Measurements from ENCODE around the gene PEX16. TPM values are rescaled to one million over a fixed set of nuclear protein-coding genes. Genes with fewer than 3 reads are reported as not detected.
"Not testable (repeated sequence)": the region's sequence is repeated elsewhere in the genome, so short reads cannot be mapped to it uniquely, and the experiment has no call there.

PEX16 gene
- total and polyA plus RNA-seq, 8 donors = 10.0 to 23.4 (median 14.0) TPM

DNA sequence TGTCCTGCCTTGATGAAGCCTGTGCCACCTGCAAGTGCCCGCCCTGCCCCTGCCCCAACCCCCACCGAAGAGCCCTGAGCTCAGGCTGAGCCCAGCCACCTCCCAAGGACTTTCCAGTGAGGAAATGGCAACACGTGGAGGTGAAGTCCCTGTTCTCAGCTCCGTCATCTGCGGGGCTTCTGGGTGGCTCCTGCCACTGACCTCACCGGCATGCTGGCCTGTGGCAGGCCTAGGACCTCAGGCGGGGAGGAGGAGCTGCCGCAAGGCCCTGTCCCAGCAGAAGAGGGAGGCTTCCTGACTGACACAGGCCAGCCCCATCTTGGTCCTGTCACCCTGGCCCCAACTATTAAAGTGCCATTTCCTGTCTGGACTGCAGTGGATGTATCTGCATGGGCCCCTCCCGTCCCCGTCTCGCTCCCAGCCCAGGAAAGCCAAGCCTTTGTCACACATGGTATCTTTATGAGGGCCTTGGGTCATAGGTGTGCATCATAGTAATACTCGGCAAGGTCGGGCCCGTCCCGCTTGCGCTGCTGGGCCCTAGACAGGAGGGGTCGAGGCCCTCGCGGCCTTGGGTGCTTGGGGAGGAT, 11.5 kb downstream of the PEX16 start:
- no peak overlapping the region for H3K4me3 ChIP-seq
- no peaks in the 10 kb centered on the region for H3K9me3 ChIP-seq
- H3K36me3 ChIP-seq = peaks cover 0 to 26% of the 10 kb centered on the region in 2 donors
- no peak overlapping the region for H3K27ac ChIP-seq
- intact Hi-C loops (cut with DNase I) = no loop called here
- peaks cover 0 to 8% of the 10 kb centered on the region in 2 donors for H3K27me3 ChIP-seq
- ATAC-seq = no peak
- TF ChIP-seq, protein P1, sequence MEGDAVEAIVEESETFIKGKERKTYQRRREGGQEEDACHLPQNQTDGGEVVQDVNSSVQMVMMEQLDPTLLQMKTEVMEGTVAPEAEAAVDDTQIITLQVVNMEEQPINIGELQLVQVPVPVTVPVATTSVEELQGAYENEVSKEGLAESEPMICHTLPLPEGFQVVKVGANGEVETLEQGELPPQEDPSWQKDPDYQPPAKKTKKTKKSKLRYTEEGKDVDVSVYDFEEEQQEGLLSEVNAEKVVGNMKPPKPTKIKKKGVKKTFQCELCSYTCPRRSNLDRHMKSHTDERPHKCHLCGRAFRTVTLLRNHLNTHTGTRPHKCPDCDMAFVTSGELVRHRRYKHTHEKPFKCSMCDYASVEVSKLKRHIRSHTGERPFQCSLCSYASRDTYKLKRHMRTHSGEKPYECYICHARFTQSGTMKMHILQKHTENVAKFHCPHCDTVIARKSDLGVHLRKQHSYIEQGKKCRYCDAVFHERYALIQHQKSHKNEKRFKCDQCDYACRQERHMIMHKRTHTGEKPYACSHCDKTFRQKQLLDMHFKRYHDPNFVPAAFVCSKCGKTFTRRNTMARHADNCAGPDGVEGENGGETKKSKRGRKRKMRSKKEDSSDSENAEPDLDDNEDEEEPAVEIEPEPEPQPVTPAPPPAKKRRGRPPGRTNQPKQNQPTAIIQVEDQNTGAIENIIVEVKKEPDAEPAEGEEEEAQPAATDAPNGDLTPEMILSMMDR (IDR thresholded peaks at IDR 0.05) = no peak
- DNase-seq = peak in 1 of 4 donors; percentile 60
- H3K4me1 ChIP-seq = peaks cover 0 to 2% of the 10 kb centered on the region in 2 donors

DNA sequence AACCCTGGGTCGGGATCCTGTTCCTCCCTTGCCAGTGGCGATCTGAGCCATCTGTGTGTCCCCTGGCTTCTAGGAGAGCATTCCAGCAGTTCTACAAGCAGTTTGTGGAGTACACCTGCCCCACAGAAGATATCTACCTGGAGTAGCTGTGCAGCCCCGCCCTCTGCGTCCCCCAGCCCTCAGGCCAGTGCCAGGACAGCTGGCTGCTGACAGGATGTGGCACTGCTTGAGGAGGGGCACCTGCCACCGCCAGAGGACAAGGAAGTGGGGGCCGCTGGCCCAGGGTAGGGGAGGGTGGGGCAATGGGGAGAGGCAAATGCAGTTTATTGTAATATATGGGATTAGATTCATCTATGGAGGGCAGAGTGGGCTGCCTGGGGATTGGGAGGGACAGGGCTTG, 12.1 kb downstream of the PEX16 start:
- H3K4me1 ChIP-seq; H3K4me3 ChIP-seq; intact Hi-C loops (cut with DNase I); ATAC-seq; H3K27ac ChIP-seq; H3K9me3 ChIP-seq: not testable (repeated sequence)
- DNase-seq = peak in 1 of 4 donors; percentile 69
- Histone ChIP-seq H3K36me3 (peaks cover 0 to 19% of the 10 kb centered on the region in 2 donors), H3K27me3 (peaks cover 0 to 14% of the 10 kb centered on the region in 2 donors)

DNA sequence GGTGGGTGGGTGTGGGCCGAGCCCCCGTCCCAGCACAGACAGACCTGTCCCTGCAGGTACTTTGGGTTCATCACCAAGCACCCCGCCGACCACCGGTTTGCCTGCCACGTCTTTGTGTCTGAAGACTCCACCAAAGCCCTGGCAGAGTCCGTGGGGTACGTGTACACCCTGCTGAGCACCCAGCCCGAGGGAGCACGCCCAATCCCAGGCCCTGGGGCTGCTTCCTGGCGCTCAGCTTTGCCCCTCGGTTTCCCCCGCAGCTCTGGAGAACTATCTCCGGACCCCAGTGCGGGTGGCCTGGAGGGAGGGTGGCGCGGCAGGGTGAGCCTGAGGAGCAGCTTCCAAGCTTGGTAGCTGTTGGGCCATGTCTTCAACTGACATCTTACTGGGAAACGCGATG, 12.6 kb downstream of the PEX16 start:
- TF ChIP-seq, protein P1 (IDR thresholded peaks at IDR 0.05) = no peak
- intact Hi-C loops (cut with DNase I) = no loop called here
- H3K4me3 ChIP-seq = no peak overlapping the region
- ATAC-seq = no peak
- peaks cover 0 to 19% of the 10 kb centered on the region in 2 donors for H3K27me3 ChIP-seq
- H3K9me3 ChIP-seq = no peaks in the 10 kb centered on the region
- peaks cover 0 to 15% of the 10 kb centered on the region in 2 donors for H3K36me3 ChIP-seq
- H3K4me1 ChIP-seq = peaks cover 7 to 12% of the 10 kb centered on the region in 2 donors
- no peak overlapping the region for H3K27ac ChIP-seq
- DNase-seq = peak in 1 of 4 donors; percentile 74

DNA sequence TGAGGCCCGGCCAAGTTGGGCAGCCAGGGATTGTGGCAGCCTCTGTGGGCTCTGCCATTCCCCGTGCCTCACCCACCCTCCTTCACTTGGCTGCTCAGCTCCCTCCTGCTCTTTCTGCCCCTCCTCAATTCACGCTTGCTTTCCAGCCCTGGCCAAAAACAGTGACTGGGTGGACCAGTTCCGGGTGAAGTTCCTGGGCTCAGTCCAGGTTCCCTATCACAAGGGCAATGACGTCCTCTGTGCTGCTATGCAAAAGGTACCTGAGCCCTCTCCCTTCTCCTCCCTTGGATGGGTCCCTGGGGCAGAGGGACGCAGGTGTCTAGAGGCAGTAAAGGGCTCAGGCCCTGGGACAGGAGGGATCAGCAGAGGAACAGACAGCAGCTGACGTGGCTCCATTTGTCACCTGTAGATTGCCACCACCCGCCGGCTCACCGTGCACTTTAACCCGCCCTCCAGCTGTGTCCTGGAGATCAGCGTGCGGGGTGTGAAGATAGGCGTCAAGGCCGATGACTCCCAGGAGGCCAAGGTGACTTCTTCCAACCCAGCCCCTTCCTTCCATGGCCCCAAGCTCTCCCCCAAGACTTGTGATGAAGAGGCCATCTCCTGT, 13.3 kb downstream of the PEX16 start:
- H3K27ac ChIP-seq = no peak overlapping the region
- TF ChIP-seq, protein P1 (IDR thresholded peaks at IDR 0.05) = no peak
- no peak overlapping the region for H3K4me3 ChIP-seq
- ATAC-seq (no peak), DNase-seq (peak in 1 of 4 donors; percentile 66)
- peaks cover 10 to 15% of the 10 kb centered on the region in 2 donors for H3K4me1 ChIP-seq
- intact Hi-C loops (cut with DNase I) = no loop called here
- H3K36me3 ChIP-seq = peaks cover 0 to 8% of the 10 kb centered on the region in 2 donors
- H3K9me3 ChIP-seq = no peaks in the 10 kb centered on the region
- peaks cover 0 to 25% of the 10 kb centered on the region in 2 donors for H3K27me3 ChIP-seq

- no peaks in the 10 kb centered on the region for H3K9me3 ChIP-seq
- intact Hi-C loops (cut with DNase I) = no loop called here
- H3K27me3 ChIP-seq = peaks cover 0 to 42% of the 10 kb centered on the region in 2 donors
- no peak overlapping the region for H3K27ac ChIP-seq
- H3K4me3 ChIP-seq = no peak overlapping the region
- TF ChIP-seq, protein P1 (IDR thresholded peaks at IDR 0.05) = no peak
- DNase-seq (peak in 1 of 4 donors; percentile 70), ATAC-seq (no peak)
- no peaks in the 10 kb centered on the region for H3K36me3 ChIP-seq
- peaks cover 14 to 20% of the 10 kb centered on the region in 2 donors for H3K4me1 ChIP-seq
These were observed 15.0 kb downstream of the PEX16 start for GRCh38 chr11:45902452-45903380.

Data from left lung (tissue), 10 donors.